ENCODE results near the gene NPHS1. TPM values are rescaled to one million over a fixed set of nuclear protein-coding genes. Genes with fewer than 3 reads are reported as not detected.

The NPHS1 gene
- total and polyA plus RNA-seq, 9 of the 15 experiments (the other 6 are each of a cell fraction or from before 2014, with no cell fraction given), result 0.01 to 0.28 (median 0.14) TPM; not detected in 5

GRCh38 chr19:35783469-35784434, 68.6 kb downstream of the NPHS1 start:
- Histone ChIP-seq H3K36me3 (ENCODE audit: control insufficient read depth, insufficient read depth, low read length) (peaks cover 14% of the 10 kb centered on the region; the same call in 1 of the 3 replicates), H3K9me1 (ENCODE audit: control insufficient read depth, insufficient read depth, low read length) (no peaks in the 10 kb centered on the region), H3K4me1 (replicated peaks in 1 of 2; ENCODE audit: control insufficient read depth in 2 of 2, insufficient read depth in 2 of 2, low read length in 2 of 2) (peaks cover 0 to 36% of the 10 kb centered on the region in 2 experiments; a peak in 1 of 5 replicates), H3K27me3 (ENCODE audit: control insufficient read depth in 2 of 2, insufficient read depth in 2 of 2, low read length in 2 of 2) (no peaks in the 10 kb centered on the region), H3K9ac (ENCODE audit: insufficient read depth in 1 of 2, low read depth in 2 of 2, low read length in 2 of 2) (peak overlapping the region in 1 of 2 experiments; percentile 17; a peak in 1 of 4 replicates), H3K27ac (ENCODE audit: extremely low read depth, low read depth, low read length) (no peak overlapping the region), H3K9me3 (replicated peaks; ENCODE audit: control insufficient read depth, insufficient read depth, low read depth, low read length) (no peaks in the 10 kb centered on the region), H3K4me3 (no peak overlapping the region), H2AFZ (ENCODE audit: low read depth, low read length) (no peak overlapping the region), H4K20me1 (replicated peaks; ENCODE audit: control insufficient read depth, insufficient read depth, low read length) (no peaks in the 10 kb centered on the region), H3K4me2 (ENCODE audit: insufficient read depth, low read length) (no peak overlapping the region), H3K79me2 (ENCODE audit: control insufficient read depth, insufficient read depth, low read length) (no peaks in the 10 kb centered on the region)
- no TSS peak for BruUV-seq (replicated peaks)
- FAIRE-seq (no peak), DNase-seq (ENCODE audit: extremely low read depth in 1 of 4, low spot score in 3 of 4) (peak in 1 of 4 experiments; percentile 17), ATAC-seq (peak; percentile 61)
- WGBS (ENCODE audit: insufficient coverage, low coverage, missing lambda C conversion rate), result 52% methylated on average over 13 of the region's 28 CpGs
- in situ Hi-C loops (cut with MboI) (no loop called here), intact Hi-C loops (cut with micrococcal nuclease) (no loop called here)
- ChIA-PET POLR2A (no interaction called here), CTCF (ENCODE audit: low intra/inter-chr PET ratio) (no interaction called here)
- peak; percentile 48; the same call in 1 of the 2 replicates for TF ChIP-seq JUN (IDR thresholded peaks at IDR 0.05; ENCODE audit: borderline replicate concordance, low read depth, low read length)
- no peak for TF ChIP-seq JUN (CRISPR knock-in tag; IDR thresholded peaks at IDR 0.05; ENCODE audit: borderline replicate concordance)
- TF ChIP-seq PPARD (CRISPR knock-in tag; IDR thresholded peaks at IDR 0.05), result no peak
- TF ChIP-seq NR2C1 (IDR thresholded peaks at IDR 0.05), result peak; percentile 67; the same call in 1 of the 2 replicates
- peak; percentile 63 for TF ChIP-seq NR2C1 (tag; IDR thresholded peaks at IDR 0.05)
- TF ChIP-seq ZNF263 (CRISPR knock-in tag; IDR thresholded peaks at IDR 0.05; ENCODE audit: borderline replicate concordance), result peak; percentile 83
- TF ChIP-seq PHB2 (IDR thresholded peaks at IDR 0.05; ENCODE audit: low read depth), result no peak
- TF ChIP-seq, protein P1, sequence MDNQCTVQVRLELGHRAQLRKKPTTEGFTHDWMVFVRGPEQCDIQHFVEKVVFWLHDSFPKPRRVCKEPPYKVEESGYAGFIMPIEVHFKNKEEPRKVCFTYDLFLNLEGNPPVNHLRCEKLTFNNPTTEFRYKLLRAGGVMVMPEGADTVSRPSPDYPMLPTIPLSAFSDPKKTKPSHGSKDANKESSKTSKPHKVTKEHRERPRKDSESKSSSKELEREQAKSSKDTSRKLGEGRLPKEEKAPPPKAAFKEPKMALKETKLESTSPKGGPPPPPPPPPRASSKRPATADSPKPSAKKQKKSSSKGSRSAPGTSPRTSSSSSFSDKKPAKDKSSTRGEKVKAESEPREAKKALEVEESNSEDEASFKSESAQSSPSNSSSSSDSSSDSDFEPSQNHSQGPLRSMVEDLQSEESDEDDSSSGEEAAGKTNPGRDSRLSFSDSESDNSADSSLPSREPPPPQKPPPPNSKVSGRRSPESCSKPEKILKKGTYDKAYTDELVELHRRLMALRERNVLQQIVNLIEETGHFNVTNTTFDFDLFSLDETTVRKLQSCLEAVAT (IDR thresholded peaks at IDR 0.05), result no peak
- no peak for TF ChIP-seq GATAD2B (IDR thresholded peaks at IDR 0.05; ENCODE audit: borderline replicate concordance)
- peak; percentile 45; the same call in 1 of the 2 replicates for TF ChIP-seq RBFOX2 (IDR thresholded peaks at IDR 0.05; ENCODE audit: low read depth, low read length)
- TF ChIP-seq MAFG (tag; conservative IDR thresholded peaks at IDR 0.05), result no peak
- TF ChIP-seq ZBTB9 (CRISPR knock-in tag; IDR thresholded peaks at IDR 0.05), result no peak
- TF ChIP-seq CTCF (IDR thresholded peaks at IDR 0.05 in 2 of 3, conservative IDR thresholded peaks at IDR 0.05 in 1 of 3; ENCODE audit: insufficient read depth in 2 of 3, low read depth in 1 of 3, low read length in 3 of 3), result peak in 2 of 3 experiments; percentile 18 to 21; a peak in 2 of 6 replicates
- no peak for TF ChIP-seq NCOA4 (IDR thresholded peaks at IDR 0.05; ENCODE audit: partially characterized antibody)
- TF ChIP-seq FUS (optimal IDR thresholded peaks at IDR 0.05; ENCODE audit: low read depth, low read length), result no peak
- no peak for TF ChIP-seq FOXJ3 (CRISPR knock-in tag; IDR thresholded peaks at IDR 0.05)
- TF ChIP-seq JUND (IDR thresholded peaks at IDR 0.05; ENCODE audit: borderline replicate concordance, low read depth, low read length), result peak; percentile 64
- no peak; the same call in 2 of the 3 replicates for TF ChIP-seq JUND (tag; IDR thresholded peaks at IDR 0.05; ENCODE audit: borderline replicate concordance, low read depth, low read length)

Data from K562 (cell line).